HEK293 (cell line): ENCODE measurements around the gene ZNF467.

Source experiments
- BCL11A ChIP-seq: fragments of 450-650 bp; formaldehyde crosslinking; IDR thresholded peaks from 2 replicates; pipeline ENCODE4 v1.5.1; 2016; ENCODE audit warnings: low read depth, missing biosample characterization, missing genetic modification characterization
- BCL11B ChIP-seq: fragments of 450-650 bp; formaldehyde crosslinking; IDR thresholded peaks from 2 replicates; pipeline ENCODE4 v1.5.1; 2016; ENCODE audit warnings: low read depth, missing biosample characterization, missing genetic modification characterization
- EGR2 ChIP-seq: fragments of 450-650 bp; formaldehyde crosslinking; IDR thresholded peaks from 2 replicates; pipeline ENCODE4 v1.5.1; 2016; ENCODE audit warnings: low read depth, missing biosample characterization, missing genetic modification characterization
- FEZF1 ChIP-seq: fragments of 450-650 bp; formaldehyde crosslinking; IDR thresholded peaks from 2 replicates; pipeline ENCODE4 v1.5.1; 2016; ENCODE audit warnings: missing biosample characterization, missing genetic modification characterization
- GFI1B ChIP-seq: fragments of 450-650 bp; formaldehyde crosslinking; IDR thresholded peaks from 2 replicates; pipeline ENCODE4 v1.5.1; 2016; ENCODE audit warnings: missing biosample characterization, missing genetic modification characterization
- GLI4 ChIP-seq: fragments of 450-650 bp; formaldehyde crosslinking; IDR thresholded peaks from 2 replicates; pipeline ENCODE4 v1.5.1; 2016; ENCODE audit warnings: missing biosample characterization, missing genetic modification characterization
- GLIS2 ChIP-seq: fragments of 450-650 bp; formaldehyde crosslinking; IDR thresholded peaks from 2 replicates; pipeline ENCODE4 v1.5.1; 2016; ENCODE audit warnings: missing biosample characterization, missing genetic modification characterization
- KLF7 ChIP-seq: fragments of 450-650 bp; formaldehyde crosslinking; IDR thresholded peaks from 2 replicates; pipeline ENCODE4 v1.5.1; 2016; ENCODE audit warnings: missing biosample characterization, missing genetic modification characterization, borderline replicate concordance
- KLF8 ChIP-seq: fragments of 450-650 bp; formaldehyde crosslinking; IDR thresholded peaks from 2 replicates; pipeline ENCODE4 v1.5.1; 2016; ENCODE audit warnings: missing biosample characterization, missing genetic modification characterization
- MEIS1 ChIP-seq: sonication (generic); formaldehyde crosslinking; IDR thresholded peaks from 2 replicates; pipeline ENCODE4 v1.8.1; 2022; ENCODE audit warnings: missing genetic modification reagents, mild to moderate bottlenecking, borderline replicate concordance
- OVOL3 ChIP-seq: fragments of 450-650 bp; formaldehyde crosslinking; IDR thresholded peaks from 2 replicates; pipeline ENCODE4 v1.5.1; 2016; ENCODE audit warnings: missing biosample characterization, missing genetic modification characterization
- SETDB1 ChIP-seq: IDR thresholded peaks from one replicate; pipeline ENCODE4 v1.6.1; 2017; ENCODE audit warnings: mild to moderate bottlenecking, low read length, moderate library complexity, mixed read lengths; ENCODE audit not compliant: insufficient read length
- SP2 ChIP-seq: fragments of 450-650 bp; formaldehyde crosslinking; IDR thresholded peaks from 2 replicates; pipeline ENCODE4 v1.5.1; 2016; ENCODE audit warnings: missing biosample characterization, missing genetic modification characterization
- YY1 ChIP-seq: fragments of 450-650 bp; formaldehyde crosslinking; IDR thresholded peaks from 2 replicates; pipeline ENCODE4 v1.5.1; 2018; ENCODE audit warnings: missing biosample characterization, missing genetic modification characterization
- ZBTB26 ChIP-seq: fragments of 450-650 bp; formaldehyde crosslinking; optimal IDR thresholded peaks from 2 replicates; pipeline ENCODE3; 2016; ENCODE audit warnings: missing biosample characterization, mild to moderate bottlenecking, missing genetic modification characterization
- ZBTB48 ChIP-seq: fragments of 450-650 bp; formaldehyde crosslinking; IDR thresholded peaks from 2 replicates; pipeline ENCODE4 v1.5.1; 2016; ENCODE audit warnings: missing biosample characterization, missing genetic modification characterization
- ZBTB7A ChIP-seq: fragments of 450-650 bp; formaldehyde crosslinking; IDR thresholded peaks from 2 replicates; pipeline ENCODE4 v1.5.1; 2016; ENCODE audit warnings: low read depth, missing biosample characterization, missing genetic modification characterization
- ZBTB8A ChIP-seq: fragments of 450-650 bp; formaldehyde crosslinking; IDR thresholded peaks from 2 replicates; pipeline ENCODE4 v1.5.1; 2016; ENCODE audit warnings: missing biosample characterization, missing genetic modification characterization
- ZNF10 ChIP-seq: fragments of 450-650 bp; formaldehyde crosslinking; IDR thresholded peaks from 2 replicates; pipeline ENCODE4 v1.5.1; 2017; ENCODE audit warnings: missing biosample characterization, missing genetic modification characterization
- ZNF133 ChIP-seq: fragments of 450-650 bp; formaldehyde crosslinking; IDR thresholded peaks from 2 replicates; pipeline ENCODE4 v1.5.1; 2016; ENCODE audit warnings: missing biosample characterization, missing genetic modification characterization
- ZNF138 ChIP-seq: fragments of 450-650 bp; formaldehyde crosslinking; IDR thresholded peaks from 2 replicates; pipeline ENCODE4 v1.5.1; 2016; ENCODE audit warnings: missing biosample characterization, missing genetic modification characterization, borderline replicate concordance
- ZNF157 ChIP-seq: fragments of 450-650 bp; formaldehyde crosslinking; IDR thresholded peaks from 2 replicates; pipeline ENCODE4 v1.5.1; 2016; ENCODE audit warnings: missing biosample characterization, missing genetic modification characterization
- ZNF174 ChIP-seq: fragments of 450-650 bp; formaldehyde crosslinking; IDR thresholded peaks from 2 replicates; pipeline ENCODE4 v1.5.0; 2017; ENCODE audit warnings: missing biosample characterization, mild to moderate bottlenecking, missing genetic modification characterization
- ZNF24 ChIP-seq: fragments of 450-650 bp; formaldehyde crosslinking; IDR thresholded peaks from 2 replicates; pipeline ENCODE4 v1.5.1; 2016; ENCODE audit warnings: missing biosample characterization, missing genetic modification characterization
- ZNF37A ChIP-seq: fragments of 450-650 bp; IDR thresholded peaks from 2 replicates; pipeline ENCODE4 v1.5.1; 2018; ENCODE audit warnings: missing biosample characterization, missing genetic modification characterization
- ZNF426 ChIP-seq: fragments of 450-650 bp; formaldehyde crosslinking; IDR thresholded peaks from 2 replicates; pipeline ENCODE4 v1.5.1; 2017; ENCODE audit warnings: missing biosample characterization, missing genetic modification characterization, mild to moderate bottlenecking, inconsistent platforms, moderate library complexity
- ZNF433 ChIP-seq: fragments of 450-650 bp; formaldehyde crosslinking; IDR thresholded peaks from 2 replicates; pipeline ENCODE4 v1.5.1; 2016; ENCODE audit warnings: missing biosample characterization, missing genetic modification characterization, low read depth
- ZNF513 ChIP-seq: fragments of 450-650 bp; IDR thresholded peaks from 2 replicates; pipeline ENCODE4 v1.5.1; 2018; ENCODE audit warnings: missing biosample characterization, missing genetic modification characterization
- ZNF654 ChIP-seq: fragments of 450-650 bp; formaldehyde crosslinking; IDR thresholded peaks from 2 replicates; pipeline ENCODE4 v1.5.1; 2016; ENCODE audit warnings: low read depth, missing biosample characterization, missing genetic modification characterization
- ZNF660 ChIP-seq: fragments of 450-650 bp; IDR thresholded peaks from 2 replicates; pipeline ENCODE4 v1.5.1; 2018; ENCODE audit warnings: missing biosample characterization, mild to moderate bottlenecking, missing genetic modification characterization
- ZNF701 ChIP-seq: fragments of 450-650 bp; formaldehyde crosslinking; IDR thresholded peaks from 2 replicates; pipeline ENCODE4 v1.5.1; 2016; ENCODE audit warnings: missing biosample characterization, missing genetic modification characterization
- ZSCAN5A ChIP-seq: fragments of 450-650 bp; formaldehyde crosslinking; IDR thresholded peaks from 2 replicates; pipeline ENCODE4 v1.5.1; 2016; ENCODE audit warnings: missing biosample characterization, missing genetic modification characterization
- TF ChIP-seq, protein P1 (sequence below): fragments of 450-650 bp; formaldehyde crosslinking; IDR thresholded peaks from 2 replicates; pipeline ENCODE4 v1.5.1; 2016; ENCODE audit warnings: missing biosample characterization, missing genetic modification characterization
- TF ChIP-seq, protein P2 (sequence below): fragments of 450-650 bp; formaldehyde crosslinking; IDR thresholded peaks from 2 replicates; pipeline ENCODE4 v1.5.1; 2017; ENCODE audit warnings: missing biosample characterization, missing genetic modification characterization

ZNF467 gene

GRCh38 chr7:149772241-149772955, 990 bp downstream of the ZNF467 start (continued):
- TF ChIP-seq GFI1B (tag by site-specific recombination) = 0 out of 2 replicates have a peak, but pooled peaks have one; percentile 6
- no peak for TF ChIP-seq OVOL3 (tag by site-specific recombination)
- no peak for TF ChIP-seq ZNF157 (tag by site-specific recombination)
- TF ChIP-seq ZNF426 = no peak
- TF ChIP-seq ZNF10 = no peak
- TF ChIP-seq GLIS2 (tag by site-specific recombination) = peak; percentile 76
- TF ChIP-seq ZNF37A (tag by site-specific recombination) = no peak
- TF ChIP-seq ZNF24 (tag by site-specific recombination) = no peak
- TF ChIP-seq ZNF701 = no peak
- no peak for TF ChIP-seq ZNF654 (tag by site-specific recombination)
- TF ChIP-seq MEIS1 (CRISPR knock-in tag) = no peak
- peak; percentile 18; the same call in 1 of the 2 replicates for TF ChIP-seq EGR2 (tag by site-specific recombination)
- TF ChIP-seq ZNF138 (tag by site-specific recombination) = no peak
- no peak for TF ChIP-seq ZBTB26
- peak; percentile 85; the same call in 1 of the 2 replicates for TF ChIP-seq ZBTB7A
- TF ChIP-seq SP2 (tag by site-specific recombination) = peak; percentile 37
- TF ChIP-seq SETDB1 = no peak
- no peak for TF ChIP-seq ZNF433
- peak; percentile 52 for TF ChIP-seq ZBTB8A
- TF ChIP-seq BCL11A (tag by site-specific recombination) = no peak
- TF ChIP-seq FEZF1 (tag by site-specific recombination) = no peak
- TF ChIP-seq BCL11B = no peak
- no peak for TF ChIP-seq YY1 (tag by site-specific recombination)
- TF ChIP-seq, protein P1, sequence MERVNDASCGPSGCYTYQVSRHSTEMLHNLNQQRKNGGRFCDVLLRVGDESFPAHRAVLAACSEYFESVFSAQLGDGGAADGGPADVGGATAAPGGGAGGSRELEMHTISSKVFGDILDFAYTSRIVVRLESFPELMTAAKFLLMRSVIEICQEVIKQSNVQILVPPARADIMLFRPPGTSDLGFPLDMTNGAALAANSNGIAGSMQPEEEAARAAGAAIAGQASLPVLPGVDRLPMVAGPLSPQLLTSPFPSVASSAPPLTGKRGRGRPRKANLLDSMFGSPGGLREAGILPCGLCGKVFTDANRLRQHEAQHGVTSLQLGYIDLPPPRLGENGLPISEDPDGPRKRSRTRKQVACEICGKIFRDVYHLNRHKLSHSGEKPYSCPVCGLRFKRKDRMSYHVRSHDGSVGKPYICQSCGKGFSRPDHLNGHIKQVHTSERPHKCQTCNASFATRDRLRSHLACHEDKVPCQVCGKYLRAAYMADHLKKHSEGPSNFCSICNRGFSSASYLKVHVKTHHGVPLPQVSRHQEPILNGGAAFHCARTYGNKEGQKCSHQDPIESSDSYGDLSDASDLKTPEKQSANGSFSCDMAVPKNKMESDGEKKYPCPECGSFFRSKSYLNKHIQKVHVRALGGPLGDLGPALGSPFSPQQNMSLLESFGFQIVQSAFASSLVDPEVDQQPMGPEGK (tag by site-specific recombination) = peak; percentile 72
- TF ChIP-seq KLF8 (tag by site-specific recombination) = peak; percentile 35; the same call in 1 of the 2 replicates
- TF ChIP-seq ZBTB48 (tag by site-specific recombination) = 0 out of 2 replicates have a peak, but pooled peaks have one; percentile 10
- TF ChIP-seq GLI4 = 0 out of 2 replicates have a peak, but pooled peaks have one; percentile 52
- TF ChIP-seq ZNF660 = no peak
- TF ChIP-seq, protein P2, sequence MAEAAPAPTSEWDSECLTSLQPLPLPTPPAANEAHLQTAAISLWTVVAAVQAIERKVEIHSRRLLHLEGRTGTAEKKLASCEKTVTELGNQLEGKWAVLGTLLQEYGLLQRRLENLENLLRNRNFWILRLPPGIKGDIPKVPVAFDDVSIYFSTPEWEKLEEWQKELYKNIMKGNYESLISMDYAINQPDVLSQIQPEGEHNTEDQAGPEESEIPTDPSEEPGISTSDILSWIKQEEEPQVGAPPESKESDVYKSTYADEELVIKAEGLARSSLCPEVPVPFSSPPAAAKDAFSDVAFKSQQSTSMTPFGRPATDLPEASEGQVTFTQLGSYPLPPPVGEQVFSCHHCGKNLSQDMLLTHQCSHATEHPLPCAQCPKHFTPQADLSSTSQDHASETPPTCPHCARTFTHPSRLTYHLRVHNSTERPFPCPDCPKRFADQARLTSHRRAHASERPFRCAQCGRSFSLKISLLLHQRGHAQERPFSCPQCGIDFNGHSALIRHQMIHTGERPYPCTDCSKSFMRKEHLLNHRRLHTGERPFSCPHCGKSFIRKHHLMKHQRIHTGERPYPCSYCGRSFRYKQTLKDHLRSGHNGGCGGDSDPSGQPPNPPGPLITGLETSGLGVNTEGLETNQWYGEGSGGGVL (tag by site-specific recombination) = peak; percentile 85
- no peak for TF ChIP-seq ZNF513
- TF ChIP-seq ZSCAN5A = 0 out of 2 replicates have a peak, but pooled peaks have one; percentile 29
- TF ChIP-seq ZNF133 (tag by site-specific recombination) = no peak
- TF ChIP-seq KLF7 (tag by site-specific recombination) = 0 out of 2 replicates have a peak, but pooled peaks have one; percentile 42
- TF ChIP-seq ZNF174 (tag by site-specific recombination) = no peak
